HepG2 (cell line): Measurements from ENCODE around the gene NHLH2. TPM values are rescaled to one million over a fixed set of nuclear protein-coding genes. Genes with fewer than 3 reads are reported as not detected.

ENCODE experiments used
- ATAC-seq: fragments of 200-7000 bp; cut with Tn5 transposase; 3 replicates; pipeline ENCODE4 v1.9.1; 2020; ENCODE audit warnings: mild to moderate bottlenecking, moderate library complexity
- BruUV-seq: library from RNA; stranded (reverse); fragments of 400-500 nt; replicated peaks from 2 replicates; lab custom pipeline; 2021; lab: Mats Ljungman, UMichigan
- CTCF ChIA-PET: fragments of 300-600 bp; formaldehyde crosslinking; extraction: SDS; loops from one replicate; lab custom pipeline; 2021; ENCODE audit warnings: low total read pairs, inconsistent platforms, low intra/inter-chr PET ratio; lab: Yijun Ruan, JAX
- POLR2A ChIA-PET: fragments of 350-600 bp; sonication (Branson Sonifier 250); formaldehyde crosslinking; loops from one replicate; lab custom pipeline; 2020; ENCODE audit warnings: antibody characterized with exemption, inconsistent platforms; lab: Yijun Ruan, JAX
- DNase-seq: peaks from one replicate; pipeline ENCODE4 v3.0.0-alpha.2; 2015; ENCODE audit warnings: low spot score
- FAIRE-seq: peaks from 3 replicates; lab custom pipeline; 2011; peaks lifted over from hg19 to GRCh38; lab: Jason Lieb, UNC
- H2AFZ ChIP-seq: one replicate; pipeline ENCODE4 v1.6.1; 2011; ENCODE audit warnings: low read length, inconsistent platforms
- H3K27ac ChIP-seq: fragments of 300-600 bp; 3 replicates; pipeline ENCODE4 v1.8.0; 2011; ENCODE audit warnings: mixed run types, mild to moderate bottlenecking, mixed read lengths, low read length, inconsistent platforms; ENCODE audit not compliant: insufficient read depth; ENCODE audit errors: extremely low read length
- H3K27me3 ChIP-seq, 2 experiments: fragments of 200-600 bp in 1 of 2; 2 replicates in 1 of 2; 3 replicates in 1 of 2; pipeline versions ENCODE4 v1.6.0 to v1.8.0; 2011; ENCODE audit warnings: low read length in 2 of 2, mild to moderate bottlenecking in 2 of 2, moderate library complexity in 2 of 2, inconsistent platforms in 1 of 2; ENCODE audit not compliant: insufficient read depth in 2 of 2, control insufficient read depth in 1 of 2
- H3K36me3 ChIP-seq, 2 experiments: fragments of 200-600 bp in 1 of 2; replicated peaks in 1 of 2; 2 replicates in 1 of 2; 3 replicates in 1 of 2; pipeline versions ENCODE4 v1.5.1 to v1.8.0; 2011; ENCODE audit warnings: low read length in 2 of 2, inconsistent platforms in 1 of 2; ENCODE audit not compliant: insufficient read depth in 2 of 2, control insufficient read depth in 1 of 2
- H3K4me1 ChIP-seq: 2 replicates; pipeline ENCODE4 v1.5.1; 2012; ENCODE audit warnings: low read length, inconsistent platforms; ENCODE audit not compliant: insufficient read depth
- H3K4me2 ChIP-seq: 2 replicates; pipeline ENCODE4 v1.6.0; 2011; ENCODE audit warnings: low read depth, low read length, inconsistent platforms
- H3K4me3 ChIP-seq, 3 experiments: fragments of 200-600 bp in 1 of 3; sonication (generic), shearing (Covaris generic) in 1 of 3; replicated peaks in 1 of 3; 2 replicates each; pipeline ENCODE4 v1.5.1; 2011 to 2016; ENCODE audit warnings: low read length in 3 of 3, inconsistent platforms in 2 of 3, low read depth in 2 of 3, mild to moderate bottlenecking in 2 of 3, control low read depth in 1 of 3, mixed read lengths in 1 of 3; ENCODE audit not compliant: insufficient read depth in 1 of 3
- H3K79me2 ChIP-seq: one replicate; pipeline ENCODE4 v1.6.1; 2011; ENCODE audit warnings: low read length, inconsistent platforms; ENCODE audit not compliant: insufficient read depth
- H3K9ac ChIP-seq: 2 replicates; pipeline ENCODE4 v1.6.0; 2011; ENCODE audit warnings: mild to moderate bottlenecking, low read depth, low read length, inconsistent platforms; ENCODE audit not compliant: insufficient read depth
- H3K9me3 ChIP-seq: 2 replicates; pipeline ENCODE4 v1.5.1; 2012; ENCODE audit warnings: mild to moderate bottlenecking, low read length
- H4K20me1 ChIP-seq: 2 replicates; pipeline ENCODE4 v1.6.0; 2011; ENCODE audit warnings: inconsistent platforms, mild to moderate bottlenecking, low read length, moderate library complexity; ENCODE audit not compliant: insufficient read depth
- AHR ChIP-seq: IDR thresholded peaks from 2 replicates; pipeline ENCODE4 v1.6.1; 2018; ENCODE audit warnings: missing genetic modification reagents, missing compliant biosample characterization
- DNMT1 ChIP-seq: sonication (generic); formaldehyde crosslinking; IDR thresholded peaks from 2 replicates; pipeline ENCODE4 v1.5.1; 2020; ENCODE audit warnings: mild to moderate bottlenecking, missing genetic modification reagents
- RBAK ChIP-seq: sonication (generic); formaldehyde crosslinking; IDR thresholded peaks from 2 replicates; pipeline ENCODE4 v1.5.1; 2020; ENCODE audit warnings: mild to moderate bottlenecking, missing genetic modification reagents
- ZNF101 ChIP-seq: sonication (generic); formaldehyde crosslinking; IDR thresholded peaks from 2 replicates; pipeline ENCODE4 v1.4.0; 2020; ENCODE audit warnings: mild to moderate bottlenecking, low read depth, missing genetic modification reagents, borderline replicate concordance
- ZNF766 ChIP-seq: sonication (generic); formaldehyde crosslinking; IDR thresholded peaks from 2 replicates; pipeline ENCODE4 v1.5.0; 2020; ENCODE audit warnings: missing genetic modification reagents, borderline replicate concordance
- WGBS: methylation state at CpG from one replicate; pipeline ENCODE4 v1.1.6; 2017; ENCODE audit warnings: low lambda C conversion rate; 5-methylcytosine and 5-hydroxymethylcytosine counted together
- in situ Hi-C: cut with HindIII; loops from 2 replicates; pipeline ENCODE4 v1.10.0; 2017; ENCODE audit warnings: low pct_unique_long_range_greater_than_20kb; ENCODE audit not compliant: extremely low pct_ligation_motif_present
- intact Hi-C: fragments of 100-400 bp; cut with micrococcal nuclease; formaldehyde crosslinking; loops from one replicate; pipeline ENCODE4 v1.10.0; 2022; ENCODE audit not compliant: unreplicated experiment
- polyA plus RNA-seq, 8 experiments: library from polyadenylated mRNA; depleted of rRNA in 3 of 8; stranded (reverse) in 7 of 8; unstranded in 1 of 8; fragments of >200 nt; fragmentation: Illumina TruSeq in 4 of 8; extraction: Trizol in 4 of 8; gene quantifications; 2 replicates each; pipeline versions ENCODE4 v1.2.1 to v1.2.3, GENCODE V29; 2011 to 2016; ENCODE audit warnings: low read depth in 4 of 8, missing spikeins in 1 of 8, mixed read lengths in 1 of 8; ENCODE audit not compliant: insufficient read depth in 1 of 8
- total RNA-seq, 5 experiments: library from RNA; depleted of rRNA; stranded (reverse); fragments of >200 nt; fragmentation: Illumina TruSeq; extraction: Trizol; gene quantifications; 2 replicates each; pipeline ENCODE4 v1.2.3, GENCODE V29; 2016; ENCODE audit warnings: low read depth in 1 of 5
- TF ChIP-seq, protein P1 (sequence below): sonication (generic); formaldehyde crosslinking; IDR thresholded peaks from 2 replicates; pipeline ENCODE4 v1.8.0; 2022; ENCODE audit warnings: mild to moderate bottlenecking, missing genetic modification reagents; ENCODE audit not compliant: insufficient replicate concordance
- TF ChIP-seq, protein P2 (sequence below): sonication (generic); formaldehyde crosslinking; IDR thresholded peaks from 2 replicates; pipeline ENCODE4 v1.4.0; 2020; ENCODE audit warnings: missing genetic modification reagents

Gene NHLH2
- total and polyA plus RNA-seq, 2 of the 13 experiments (the other 11 are each of a cell fraction or from before 2014, with no cell fraction given), result not detected

DNA sequence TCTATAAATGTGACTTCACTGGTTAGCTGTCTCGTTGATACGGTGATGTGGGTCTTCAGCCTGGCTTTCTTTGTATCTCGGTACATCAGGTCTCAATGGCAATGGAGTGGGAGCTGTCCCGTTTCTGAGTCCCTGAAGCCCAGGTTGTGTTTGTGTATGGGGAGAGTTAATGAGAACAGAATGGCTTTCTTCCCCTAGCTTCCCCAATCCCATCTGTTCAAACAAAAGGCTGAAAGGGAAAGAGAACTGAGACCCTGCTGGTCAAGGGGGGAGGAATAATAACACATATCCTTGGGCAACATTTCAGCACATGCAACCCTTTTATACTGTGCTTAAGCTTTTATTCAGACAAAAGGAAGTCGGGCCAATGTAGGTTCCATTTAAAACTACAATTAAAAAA, 44.0 kb downstream of the NHLH2 start:
- no TSS peak for BruUV-seq
- CTCF ChIA-PET, result no interaction called here
- Histone ChIP-seq H3K4me2 (no peak overlapping the region), H4K20me1 (no peaks in the 10 kb centered on the region), H3K36me3 (no peaks in the 10 kb centered on the region), H3K4me1 (no peaks in the 10 kb centered on the region), H3K27me3 (no peaks in the 10 kb centered on the region), H2AFZ (no peak overlapping the region), H3K79me2 (no peaks in the 10 kb centered on the region), H3K9ac (no peak overlapping the region), H3K27ac (no peak overlapping the region), H3K4me3 (no peak overlapping the region), H3K9me3 (no peaks in the 10 kb centered on the region)
- intact Hi-C loops, result no loop called here
- POLR2A ChIA-PET, result no interaction called here
- TF ChIP-seq ZNF101 (CRISPR knock-in tag) (no peak), ZNF766 (CRISPR knock-in tag) (no peak), RBAK (CRISPR knock-in tag) (no peak), AHR (CRISPR knock-in tag) (no peak), DNMT1 (CRISPR knock-in tag) (no peak)
- TF ChIP-seq, protein P1, sequence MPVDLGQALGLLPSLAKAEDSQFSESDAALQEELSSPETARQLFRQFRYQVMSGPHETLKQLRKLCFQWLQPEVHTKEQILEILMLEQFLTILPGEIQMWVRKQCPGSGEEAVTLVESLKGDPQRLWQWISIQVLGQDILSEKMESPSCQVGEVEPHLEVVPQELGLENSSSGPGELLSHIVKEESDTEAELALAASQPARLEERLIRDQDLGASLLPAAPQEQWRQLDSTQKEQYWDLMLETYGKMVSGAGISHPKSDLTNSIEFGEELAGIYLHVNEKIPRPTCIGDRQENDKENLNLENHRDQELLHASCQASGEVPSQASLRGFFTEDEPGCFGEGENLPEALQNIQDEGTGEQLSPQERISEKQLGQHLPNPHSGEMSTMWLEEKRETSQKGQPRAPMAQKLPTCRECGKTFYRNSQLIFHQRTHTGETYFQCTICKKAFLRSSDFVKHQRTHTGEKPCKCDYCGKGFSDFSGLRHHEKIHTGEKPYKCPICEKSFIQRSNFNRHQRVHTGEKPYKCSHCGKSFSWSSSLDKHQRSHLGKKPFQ (CRISPR knock-in tag), result no peak
- TF ChIP-seq, protein P2, sequence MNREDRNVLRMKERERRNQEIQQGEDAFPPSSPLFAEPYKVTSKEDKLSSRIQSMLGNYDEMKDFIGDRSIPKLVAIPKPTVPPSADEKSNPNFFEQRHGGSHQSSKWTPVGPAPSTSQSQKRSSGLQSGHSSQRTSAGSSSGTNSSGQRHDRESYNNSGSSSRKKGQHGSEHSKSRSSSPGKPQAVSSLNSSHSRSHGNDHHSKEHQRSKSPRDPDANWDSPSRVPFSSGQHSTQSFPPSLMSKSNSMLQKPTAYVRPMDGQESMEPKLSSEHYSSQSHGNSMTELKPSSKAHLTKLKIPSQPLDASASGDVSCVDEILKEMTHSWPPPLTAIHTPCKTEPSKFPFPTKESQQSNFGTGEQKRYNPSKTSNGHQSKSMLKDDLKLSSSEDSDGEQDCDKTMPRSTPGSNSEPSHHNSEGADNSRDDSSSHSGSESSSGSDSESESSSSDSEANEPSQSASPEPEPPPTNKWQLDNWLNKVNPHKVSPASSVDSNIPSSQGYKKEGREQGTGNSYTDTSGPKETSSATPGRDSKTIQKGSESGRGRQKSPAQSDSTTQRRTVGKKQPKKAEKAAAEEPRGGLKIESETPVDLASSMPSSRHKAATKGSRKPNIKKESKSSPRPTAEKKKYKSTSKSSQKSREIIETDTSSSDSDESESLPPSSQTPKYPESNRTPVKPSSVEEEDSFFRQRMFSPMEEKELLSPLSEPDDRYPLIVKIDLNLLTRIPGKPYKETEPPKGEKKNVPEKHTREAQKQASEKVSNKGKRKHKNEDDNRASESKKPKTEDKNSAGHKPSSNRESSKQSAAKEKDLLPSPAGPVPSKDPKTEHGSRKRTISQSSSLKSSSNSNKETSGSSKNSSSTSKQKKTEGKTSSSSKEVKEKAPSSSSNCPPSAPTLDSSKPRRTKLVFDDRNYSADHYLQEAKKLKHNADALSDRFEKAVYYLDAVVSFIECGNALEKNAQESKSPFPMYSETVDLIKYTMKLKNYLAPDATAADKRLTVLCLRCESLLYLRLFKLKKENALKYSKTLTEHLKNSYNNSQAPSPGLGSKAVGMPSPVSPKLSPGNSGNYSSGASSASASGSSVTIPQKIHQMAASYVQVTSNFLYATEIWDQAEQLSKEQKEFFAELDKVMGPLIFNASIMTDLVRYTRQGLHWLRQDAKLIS (CRISPR knock-in tag), result no peak
- in situ Hi-C loops, result no loop called here
- DNase-seq, result no peak
- WGBS, result 9% methylated on average over 5 of the region's 5 CpGs
- no peak for ATAC-seq
- no peak for FAIRE-seq
